ENCODE results near the gene CCDC121. TPM values are rescaled to one million over a fixed set of nuclear protein-coding genes. Genes with fewer than 3 reads are reported as not detected.

CCDC121 gene
- total and polyA plus RNA-seq, 9 of the 15 experiments (the other 6 are each of a cell fraction or from before 2014, with no cell fraction given): 2.2 to 4.7 (median 4.1) TPM

DNA sequence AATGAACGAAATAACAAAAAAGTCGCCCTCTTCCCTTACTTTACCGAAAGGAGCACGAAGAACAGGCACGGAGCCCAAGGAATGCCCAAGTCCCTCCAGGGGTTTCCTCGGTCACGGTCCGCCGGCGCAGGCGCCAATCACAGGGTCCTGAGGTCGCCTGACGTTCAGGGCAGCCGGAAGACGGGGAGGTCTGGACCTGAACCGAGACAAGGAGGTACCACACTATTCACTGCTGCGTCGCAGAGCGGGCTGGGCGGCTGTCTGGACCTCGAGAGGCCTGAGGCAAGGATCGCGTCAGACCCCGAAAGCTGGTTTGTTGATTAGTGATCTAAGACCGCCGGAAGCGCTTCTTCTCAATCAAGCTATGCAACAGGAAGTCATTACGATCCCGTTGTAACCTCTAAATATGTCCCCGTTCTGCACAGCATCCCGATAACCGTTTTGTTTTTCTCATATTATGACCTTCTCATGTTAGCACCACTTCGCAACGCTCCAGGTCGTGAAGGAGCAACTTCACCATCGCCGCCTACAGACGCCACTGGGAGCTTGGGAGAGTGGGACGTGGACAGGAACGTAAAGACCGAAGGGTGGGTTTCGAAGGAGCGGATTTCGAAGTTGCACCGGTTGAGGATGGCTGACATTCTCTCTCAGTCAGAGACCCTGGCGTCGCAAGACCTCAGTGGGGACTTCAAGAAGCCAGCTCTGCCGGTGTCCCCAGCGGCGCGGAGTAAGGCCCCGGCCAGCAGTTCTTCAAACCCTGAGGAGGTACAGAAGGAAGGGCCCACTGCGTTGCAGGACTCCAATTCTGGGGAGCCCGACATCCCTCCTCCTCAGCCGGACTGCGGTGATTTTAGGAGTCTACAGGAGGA, 34.7 kb upstream of the CCDC121 start, which contains the start of the genes SLC4A1AP and SUPT7L (continued):
- TF ChIP-seq RB1 (IDR thresholded peaks at IDR 0.05; ENCODE audit: low read depth) (peak; percentile 80), ATF6 (CRISPR knock-in tag; IDR thresholded peaks at IDR 0.05) (peak; percentile 25), ZBED1 (IDR thresholded peaks at IDR 0.05) (peak; percentile 64; the same call in 1 of the 2 replicates), RNF219 (CRISPR knock-in tag; IDR thresholded peaks at IDR 0.05) (0 out of 2 replicates have a peak, but pooled peaks have one; percentile 72), KAT7 (CRISPR knock-in tag; IDR thresholded peaks at IDR 0.05; ENCODE audit: borderline replicate concordance) (peak; percentile 99; the same call in 1 of the 2 replicates), ARNT (IDR thresholded peaks at IDR 0.05) (peak; percentile 96 to 98), ZNF511 (CRISPR knock-in tag; IDR thresholded peaks at IDR 0.05) (peak; percentile 88), ZFP36 (IDR thresholded peaks at IDR 0.05; ENCODE audit: low read depth, low read length, partially characterized antibody) (no peak), CBFB (CRISPR knock-in tag; IDR thresholded peaks at IDR 0.05) (no peak; the same call in 1 of the 2 replicates), MBD2 (IDR thresholded peaks at IDR 0.05; ENCODE audit: borderline replicate concordance, low read depth) (peak; percentile 14), POLR2G (IDR thresholded peaks at IDR 0.05; ENCODE audit: low read depth, low read length) (peak; percentile 88)
- TF ChIP-seq, protein P1, sequence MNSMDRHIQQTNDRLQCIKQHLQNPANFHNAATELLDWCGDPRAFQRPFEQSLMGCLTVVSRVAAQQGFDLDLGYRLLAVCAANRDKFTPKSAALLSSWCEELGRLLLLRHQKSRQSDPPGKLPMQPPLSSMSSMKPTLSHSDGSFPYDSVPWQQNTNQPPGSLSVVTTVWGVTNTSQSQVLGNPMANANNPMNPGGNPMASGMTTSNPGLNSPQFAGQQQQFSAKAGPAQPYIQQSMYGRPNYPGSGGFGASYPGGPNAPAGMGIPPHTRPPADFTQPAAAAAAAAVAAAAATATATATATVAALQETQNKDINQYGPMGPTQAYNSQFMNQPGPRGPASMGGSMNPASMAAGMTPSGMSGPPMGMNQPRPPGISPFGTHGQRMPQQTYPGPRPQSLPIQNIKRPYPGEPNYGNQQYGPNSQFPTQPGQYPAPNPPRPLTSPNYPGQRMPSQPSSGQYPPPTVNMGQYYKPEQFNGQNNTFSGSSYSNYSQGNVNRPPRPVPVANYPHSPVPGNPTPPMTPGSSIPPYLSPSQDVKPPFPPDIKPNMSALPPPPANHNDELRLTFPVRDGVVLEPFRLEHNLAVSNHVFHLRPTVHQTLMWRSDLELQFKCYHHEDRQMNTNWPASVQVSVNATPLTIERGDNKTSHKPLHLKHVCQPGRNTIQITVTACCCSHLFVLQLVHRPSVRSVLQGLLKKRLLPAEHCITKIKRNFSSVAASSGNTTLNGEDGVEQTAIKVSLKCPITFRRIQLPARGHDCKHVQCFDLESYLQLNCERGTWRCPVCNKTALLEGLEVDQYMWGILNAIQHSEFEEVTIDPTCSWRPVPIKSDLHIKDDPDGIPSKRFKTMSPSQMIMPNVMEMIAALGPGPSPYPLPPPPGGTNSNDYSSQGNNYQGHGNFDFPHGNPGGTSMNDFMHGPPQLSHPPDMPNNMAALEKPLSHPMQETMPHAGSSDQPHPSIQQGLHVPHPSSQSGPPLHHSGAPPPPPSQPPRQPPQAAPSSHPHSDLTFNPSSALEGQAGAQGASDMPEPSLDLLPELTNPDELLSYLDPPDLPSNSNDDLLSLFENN (IDR thresholded peaks at IDR 0.05; ENCODE audit: low read depth in 2 of 2, low read length in 2 of 2): no peak
- TF ChIP-seq, protein P2, sequence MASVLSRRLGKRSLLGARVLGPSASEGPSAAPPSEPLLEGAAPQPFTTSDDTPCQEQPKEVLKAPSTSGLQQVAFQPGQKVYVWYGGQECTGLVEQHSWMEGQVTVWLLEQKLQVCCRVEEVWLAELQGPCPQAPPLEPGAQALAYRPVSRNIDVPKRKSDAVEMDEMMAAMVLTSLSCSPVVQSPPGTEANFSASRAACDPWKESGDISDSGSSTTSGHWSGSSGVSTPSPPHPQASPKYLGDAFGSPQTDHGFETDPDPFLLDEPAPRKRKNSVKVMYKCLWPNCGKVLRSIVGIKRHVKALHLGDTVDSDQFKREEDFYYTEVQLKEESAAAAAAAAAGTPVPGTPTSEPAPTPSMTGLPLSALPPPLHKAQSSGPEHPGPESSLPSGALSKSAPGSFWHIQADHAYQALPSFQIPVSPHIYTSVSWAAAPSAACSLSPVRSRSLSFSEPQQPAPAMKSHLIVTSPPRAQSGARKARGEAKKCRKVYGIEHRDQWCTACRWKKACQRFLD (CRISPR knock-in tag; IDR thresholded peaks at IDR 0.05): peak; percentile 74; the same call in 1 of the 2 replicates
- TF ChIP-seq, protein P3, sequence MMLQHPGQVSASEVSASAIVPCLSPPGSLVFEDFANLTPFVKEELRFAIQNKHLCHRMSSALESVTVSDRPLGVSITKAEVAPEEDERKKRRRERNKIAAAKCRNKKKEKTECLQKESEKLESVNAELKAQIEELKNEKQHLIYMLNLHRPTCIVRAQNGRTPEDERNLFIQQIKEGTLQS (IDR thresholded peaks at IDR 0.05): peak; percentile 85
- TF ChIP-seq, protein P3 (CRISPR knock-in tag; conservative IDR thresholded peaks at IDR 0.05): no peak

Data from K562 (cell line).